GM12878 (cell line): ENCODE data around the gene PRKN. TPM values are rescaled to one million over a fixed set of nuclear protein-coding genes. Genes with fewer than 3 reads are reported as not detected.

Experiments used
- ATAC-seq: fragments of 200-7000 bp; cut with Tn5 transposase; 3 replicates; pipeline ENCODE4 v1.9.1; 2020; ENCODE audit warnings: mild to moderate bottlenecking, moderate library complexity
- BruUV-seq: library from RNA; stranded (reverse); fragments of 400-500 nt; replicated peaks from 2 replicates; lab custom pipeline; 2021; lab: Mats Ljungman, UMichigan
- CTCF ChIA-PET: fragments of 300-600 bp; sonication (Branson Sonifier 250); formaldehyde crosslinking; extraction: SDS; loops from one replicate; lab custom pipeline; 2021; ENCODE audit warnings: inconsistent platforms; lab: Yijun Ruan, JAX
- POLR2A ChIA-PET: fragments of 350-600 bp; formaldehyde crosslinking; extraction: SDS; loops from one replicate; lab custom pipeline; 2021; ENCODE audit warnings: inconsistent platforms; lab: Charles Lee
- RAD21 ChIA-PET: fragments of 300-600 bp; sonication (Branson Sonifier 250); formaldehyde crosslinking; loops from one replicate; lab custom pipeline; 2023; ENCODE audit warnings: antibody characterized with exemption; ENCODE audit not compliant: unreplicated experiment; lab: Charles Lee
- SMC1A ChIA-PET: fragments of 300-600 bp; sonication (Branson Sonifier 250); formaldehyde crosslinking; loops from one replicate; lab custom pipeline; 2023; ENCODE audit not compliant: unreplicated experiment, uncharacterized antibody; lab: Charles Lee
- DNase-seq: peaks from one replicate; pipeline ENCODE4 v3.0.0-alpha.2; 2011; ENCODE audit warnings: low read depth, low spot score
- FAIRE-seq: peaks from 3 replicates; lab custom pipeline; 2011; peaks lifted over from hg19 to GRCh38; lab: Jason Lieb, UNC
- H2AFZ ChIP-seq: 2 replicates; pipeline ENCODE4 v1.6.0; 2011; ENCODE audit warnings: low read depth, low read length, control low read depth; ENCODE audit not compliant: control insufficient read depth
- H3K27ac ChIP-seq: 2 replicates; pipeline ENCODE4 v1.5.1; 2011; ENCODE audit warnings: control low read depth; ENCODE audit not compliant: control insufficient read depth, insufficient read depth
- H3K27me3 ChIP-seq, 2 experiments: replicated peaks in 1 of 2; 2 replicates each; pipeline versions ENCODE4 v1.6.0 to v1.6.1; 2011; ENCODE audit warnings: low read length in 1 of 2; ENCODE audit not compliant: control insufficient read depth in 2 of 2, insufficient read depth in 2 of 2
- H3K36me3 ChIP-seq, 2 experiments: 2 replicates each; pipeline ENCODE4 v1.5.1; 2011; ENCODE audit warnings: low read length in 1 of 2; ENCODE audit not compliant: control insufficient read depth in 2 of 2, insufficient read depth in 2 of 2
- H3K4me1 ChIP-seq: 2 replicates; pipeline ENCODE4 v1.6.1; 2011; ENCODE audit warnings: mild to moderate bottlenecking, low read length, moderate library complexity, mixed read lengths; ENCODE audit not compliant: control insufficient read depth, insufficient read depth
- H3K4me2 ChIP-seq: 2 replicates; pipeline ENCODE4 v1.6.0; 2011; ENCODE audit warnings: control low read depth; ENCODE audit not compliant: control insufficient read depth, insufficient read depth
- H3K4me3 ChIP-seq: fragments of 200-600 bp; sonication (generic); 2 replicates; pipeline ENCODE4 v1.5.1; 2016
- H3K79me2 ChIP-seq: 2 replicates; pipeline ENCODE4 v1.6.0; 2011; ENCODE audit warnings: low read length; ENCODE audit not compliant: control insufficient read depth, insufficient read depth
- H3K9ac ChIP-seq: 2 replicates; pipeline ENCODE4 v1.8.0; 2011; ENCODE audit warnings: low read length, control low read depth, mixed read lengths; ENCODE audit not compliant: control insufficient read depth, insufficient read depth
- H3K9me3 ChIP-seq: replicated peaks from 3 replicates; pipeline ENCODE4 v1.5.1; 2011; ENCODE audit warnings: mild to moderate bottlenecking, low read length; ENCODE audit not compliant: control insufficient read depth, insufficient read depth
- H4K20me1 ChIP-seq: 2 replicates; pipeline ENCODE4 v1.6.0; 2011; ENCODE audit not compliant: control insufficient read depth, insufficient read depth
- BCL3 ChIP-seq: IDR thresholded peaks from 2 replicates; pipeline ENCODE4 v1.6.1; 2011; ENCODE audit warnings: borderline replicate concordance, low read depth, mild to moderate bottlenecking, moderate library complexity, low read length; ENCODE audit not compliant: insufficient read depth, poor library complexity, severe bottlenecking
- BCLAF1 ChIP-seq: fragments of 450-650 bp; IDR thresholded peaks from 2 replicates; pipeline ENCODE4 v1.6.1; 2017; ENCODE audit warnings: antibody characterized with exemption, mild to moderate bottlenecking, moderate library complexity
- EED ChIP-seq: sonication (generic); IDR thresholded peaks from 2 replicates; pipeline ENCODE4 v1.6.1; 2016; ENCODE audit warnings: antibody characterized with exemption, low read depth
- FOS ChIP-seq: IDR thresholded peaks from 3 replicates; pipeline ENCODE4 v1.6.1; 2011; ENCODE audit warnings: borderline replicate concordance; ENCODE audit not compliant: insufficient read length; ENCODE audit errors: extremely low read depth
- KDM1A ChIP-seq: fragments of 200-600 bp; sonication (generic); IDR thresholded peaks from 2 replicates; pipeline ENCODE4 v1.6.1; 2016; ENCODE audit warnings: borderline replicate concordance
- NR2F1 ChIP-seq: fragments of 450-650 bp; conservative IDR thresholded peaks from 2 replicates; pipeline ENCODE4 v1.6.1; 2017; ENCODE audit warnings: mild to moderate bottlenecking
- SIX5 ChIP-seq: IDR thresholded peaks from 2 replicates; pipeline ENCODE4 v1.6.1; 2011; ENCODE audit warnings: mild to moderate bottlenecking, low read depth, low read length, moderate library complexity; ENCODE audit not compliant: severe bottlenecking
- SMAD5 ChIP-seq: IDR thresholded peaks from 2 replicates; pipeline ENCODE4 v1.6.1; 2016; ENCODE audit warnings: antibody characterized with exemption, low read depth
- WRNIP1 ChIP-seq: IDR thresholded peaks from 2 replicates; pipeline ENCODE4 v1.6.1; 2011; ENCODE audit warnings: low read depth, low read length, improper control_type of control experiment, borderline replicate concordance
- YBX1 ChIP-seq: fragments of 450-650 bp; IDR thresholded peaks from 2 replicates; pipeline ENCODE4 v1.6.1; 2016; ENCODE audit warnings: antibody characterized with exemption
- ZBTB40 ChIP-seq: fragments of 450-650 bp; IDR thresholded peaks from 2 replicates; pipeline ENCODE4 v1.6.1; 2016; ENCODE audit warnings: mild to moderate bottlenecking, moderate library complexity, borderline replicate concordance
- ZNF24 ChIP-seq: fragments of 450-650 bp; IDR thresholded peaks from 2 replicates; pipeline ENCODE4 v1.6.1; 2017; ENCODE audit warnings: antibody characterized with exemption, mild to moderate bottlenecking
- WGBS: methylation state at CpG from one replicate; pipeline ENCODE4 v1.1.6; 2016; ENCODE audit warnings: low lambda C conversion rate; ENCODE audit not compliant: insufficient replicate concordance, insufficient coverage; ENCODE audit errors: missing lambda C conversion rate; 5-methylcytosine and 5-hydroxymethylcytosine counted together
- in situ Hi-C: fragments of 300-500 bp; cut with MboI; formaldehyde crosslinking; loops from 9 replicates; pipeline ENCODE4 v1.14.3; 2018; ENCODE audit warnings: mixed read lengths
- intact Hi-C: fragments of 100-400 bp; cut with micrococcal nuclease; formaldehyde crosslinking; loops from one replicate; pipeline ENCODE4 v1.14.2; 2022; ENCODE audit not compliant: unreplicated experiment
- polyA plus RNA-seq, 11 experiments: library from polyadenylated mRNA; depleted of rRNA in 4 of 11; unstranded in 6 of 11; stranded (reverse) in 5 of 11; fragments of >200 nt; fragmentation: Nextera tagmentation in 4 of 11; fragmentation: Illumina TruSeq in 1 of 11; extraction: Ambion mirVana in 4 of 11; extraction: Trizol in 1 of 11; gene quantifications; 1 replicate in 1 of 11; 2 replicates in 10 of 11; pipeline versions ENCODE4 v1.2.1 to v1.2.3, GENCODE V29; 2011 to 2016; ENCODE audit warnings: inconsistent platforms in 2 of 11, missing spikeins in 2 of 11, low read depth in 1 of 11
- total RNA-seq, 4 experiments: library from RNA; depleted of rRNA in 3 of 4; stranded (reverse); fragments of >200 nt in 3 of 4; fragmentation: Illumina TruSeq in 1 of 4; extraction: Trizol in 1 of 4; gene quantifications; 2 replicates each; pipeline versions ENCODE4 v1.2.1 to v1.2.3, GENCODE V29; 2013 to 2021

PRKN gene
- total and polyA plus RNA-seq, 10 of the 15 experiments (the other 5 are each of a cell fraction or from before 2014, with no cell fraction given), result 0.06 to 0.09 TPM; not detected in 8

- ChIA-PET CTCF (no interaction called here), SMC1A (interaction anchor here (0.5 kb wide), 1 partner anchor 275 kb away, joined by 3 read pairs; no protein-coding TSS in a partner anchor), POLR2A (no interaction called here), RAD21 (no interaction called here)
- intact Hi-C loops, result no loop called here
- no peak for FAIRE-seq
- in situ Hi-C loops, result no loop called here
- Histone ChIP-seq H3K4me1 (no peaks in the 10 kb centered on the region), H2AFZ (no peak overlapping the region), H3K79me2 (no peaks in the 10 kb centered on the region), H3K9me3 (no peaks in the 10 kb centered on the region), H3K36me3 (no peaks in the 10 kb centered on the region), H3K4me3 (no peak overlapping the region), H3K4me2 (no peak overlapping the region), H3K27ac (no peak overlapping the region), H3K27me3 (no peaks in the 10 kb centered on the region; a peak in 1 of 4 replicates), H3K9ac (no peak overlapping the region), H4K20me1 (no peaks in the 10 kb centered on the region)
- no peak for DNase-seq
- ATAC-seq, result no peak
- BruUV-seq, result no TSS peak
- 25% methylated on average over 6 of the region's 6 CpGs for WGBS
- TF ChIP-seq SIX5, result no peak
- no peak for TF ChIP-seq BCL3
- TF ChIP-seq WRNIP1, result no peak
- TF ChIP-seq FOS, result no peak
- no peak for TF ChIP-seq KDM1A
- no peak for TF ChIP-seq BCLAF1
- no peak for TF ChIP-seq EED
- no peak for TF ChIP-seq YBX1
- TF ChIP-seq NR2F1, result no peak
- no peak for TF ChIP-seq ZBTB40
- TF ChIP-seq SMAD5, result no peak
- no peak for TF ChIP-seq ZNF24
Observed at GRCh38 chr6:162706232-162706631, 21.3 kb downstream of the PRKN start.
